SK-N-MC (cell line): ENCODE results near the gene FBLIM1.

Experiments used
- EZH2 ChIP-seq: fragments of 200-600 bp; sonication (generic); IDR thresholded peaks from one replicate; pipeline ENCODE4 v1.6.1; 2017; ENCODE audit warnings: antibody characterized with exemption
- POLR2AphosphoS5 ChIP-seq: IDR thresholded peaks from 2 replicates; pipeline ENCODE4 v1.6.1; 2012; ENCODE audit warnings: mild to moderate bottlenecking, low read depth, low read length, borderline replicate concordance

DNA sequence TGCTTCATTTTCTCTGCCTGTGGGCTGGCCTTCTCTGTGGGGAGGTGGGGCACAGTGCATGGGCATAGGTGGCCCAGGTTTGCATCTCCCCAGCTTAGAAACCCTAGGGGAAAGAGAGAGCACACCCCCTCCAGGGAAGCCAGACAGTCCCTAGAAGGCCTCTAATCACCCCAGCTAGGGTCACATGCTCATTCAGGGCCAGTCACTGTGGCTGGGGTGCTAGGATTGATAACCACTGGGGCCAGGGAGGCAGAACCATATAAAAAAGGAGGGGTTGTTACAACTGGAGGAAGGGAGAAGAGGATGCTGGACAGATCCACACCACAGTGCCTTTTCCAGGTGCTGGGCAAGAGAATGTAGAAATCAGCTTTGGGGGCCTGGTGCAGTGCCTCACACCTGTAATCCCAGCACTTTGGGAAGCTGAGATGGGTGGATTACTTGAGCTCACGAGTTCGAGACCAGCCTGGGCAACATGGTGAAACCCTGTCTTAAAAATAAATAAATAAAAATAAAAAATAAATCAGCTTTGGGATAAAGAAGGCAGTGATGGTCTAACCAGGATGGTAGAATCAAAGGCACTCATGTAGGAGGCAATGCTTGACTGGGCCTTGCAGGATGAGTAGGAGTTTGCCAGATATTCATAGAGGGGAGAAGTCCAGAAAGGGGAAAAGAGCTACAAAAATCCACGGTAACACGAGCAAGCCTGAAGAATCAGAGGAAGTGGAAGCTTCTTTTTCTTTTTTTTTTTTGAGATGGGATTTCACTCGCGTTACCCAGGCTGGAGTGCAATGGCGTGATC lies 19.5 kb downstream of the FBLIM1 start:
- TF ChIP-seq POLR2AphosphoS5 (no peak), EZH2 (no peak)
